HG02840 (cell line): Measurements from ENCODE around the gene ARL8A.
"Not testable (repeated sequence)": the region's sequence is repeated elsewhere in the genome, so short reads cannot be mapped to it uniquely, and the experiment has no call there.

Experiments
- ATAC-seq: cut with Tn5 transposase; IDR thresholded peaks from one replicate; pipeline ENCODE4 v1.9.1; 2021; ENCODE audit warnings: mild to moderate bottlenecking, moderate library complexity, moderate number of reproducible peaks; ENCODE audit not compliant: unreplicated experiment, low FRiP score

ARL8A gene

GRCh38 chr1:202143768-202144401 is 652 bp downstream of the ARL8A start:
- peak; percentile 40 for ATAC-seq

GRCh38 chr1:202143011-202143767 is 1.3 kb downstream of the ARL8A start:
- peak; percentile 12 for ATAC-seq

- ATAC-seq = not testable (repeated sequence)
Measured at GRCh38 chr1:202141468-202141867, 3.1 kb downstream of the ARL8A start.

- no peak for ATAC-seq
Measured at GRCh38 chr1:202140833-202141232, 3.7 kb downstream of the ARL8A start.

GRCh38 chr1:202135221-202135721 is 9.3 kb downstream of the ARL8A start:
- no peak for ATAC-seq

GRCh38 chr1:202134645-202135172 is 9.8 kb downstream of the ARL8A start:
- no peak for ATAC-seq

GRCh38 chr1:202133989-202134388 is 10.5 kb downstream of the ARL8A start:
- ATAC-seq = no peak

GRCh38 chr1:202133496-202133895 is 11.0 kb downstream of the ARL8A start:
- ATAC-seq = no peak

- no peak for ATAC-seq
Measured at GRCh38 chr1:202133001-202133400, 11.5 kb downstream of the ARL8A start.

- no peak for ATAC-seq
Measured at GRCh38 chr1:202131956-202132821, 12.3 kb downstream of the ARL8A start.

GRCh38 chr1:202130816-202131522 is 13.6 kb downstream of the ARL8A start:
- no peak for ATAC-seq

- no peak for ATAC-seq
Measured at GRCh38 chr1:202130297-202130721, 14.2 kb downstream of the ARL8A start.

GRCh38 chr1:202129453-202130296 is 14.9 kb downstream of the ARL8A start:
- no peak for ATAC-seq

GRCh38 chr1:202127836-202128622 is 16.5 kb downstream of the ARL8A start:
- ATAC-seq = no peak

- no peak for ATAC-seq
Measured at GRCh38 chr1:202127061-202127460, 17.5 kb downstream of the ARL8A start.

- ATAC-seq = no peak
Measured at GRCh38 chr1:202126426-202126825, 18.1 kb downstream of the ARL8A start.

GRCh38 chr1:202125611-202126010 is 18.9 kb downstream of the ARL8A start:
- ATAC-seq = no peak

- ATAC-seq = no peak
Measured at GRCh38 chr1:202124142-202124541, 20.4 kb downstream of the ARL8A start.
